Measurements from ENCODE around the gene RIN2. TPM values are rescaled to one million over a fixed set of nuclear protein-coding genes. Genes with fewer than 3 reads are reported as not detected.
"Not testable (repeated sequence)": the region's sequence is repeated elsewhere in the genome, so short reads cannot be mapped to it uniquely, and the experiment has no call there.

RIN2 gene
- total RNA-seq, 1 experiment from 2014 or later: 10.6 TPM

DNA sequence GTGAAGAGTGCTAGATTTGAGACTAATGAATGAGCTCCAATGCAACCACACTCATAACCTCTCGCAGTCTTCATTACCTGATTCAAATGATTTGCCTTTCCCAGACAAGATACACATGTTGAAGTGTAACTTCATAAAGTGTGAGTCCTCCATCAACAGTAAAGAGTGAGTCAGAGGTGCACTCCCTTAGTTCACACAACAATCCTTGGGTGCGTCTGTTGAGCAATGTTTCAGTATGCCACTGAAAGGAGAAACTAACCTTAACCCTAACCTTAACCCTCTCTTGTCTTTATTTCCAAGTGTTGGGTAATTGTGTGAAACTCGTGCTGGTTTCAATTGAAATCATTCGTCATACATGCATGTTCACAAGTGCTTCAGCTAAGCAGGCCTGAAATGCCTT is 21.0 kb upstream of the RIN2 start:
- DNase-seq (ENCODE audit: low read depth): peak; percentile 30

- DNase-seq (ENCODE audit: low read depth): peak; percentile 2
These were observed 19.1 kb upstream of the RIN2 start for GRCh38 chr20:19738951-19739350.

DNA sequence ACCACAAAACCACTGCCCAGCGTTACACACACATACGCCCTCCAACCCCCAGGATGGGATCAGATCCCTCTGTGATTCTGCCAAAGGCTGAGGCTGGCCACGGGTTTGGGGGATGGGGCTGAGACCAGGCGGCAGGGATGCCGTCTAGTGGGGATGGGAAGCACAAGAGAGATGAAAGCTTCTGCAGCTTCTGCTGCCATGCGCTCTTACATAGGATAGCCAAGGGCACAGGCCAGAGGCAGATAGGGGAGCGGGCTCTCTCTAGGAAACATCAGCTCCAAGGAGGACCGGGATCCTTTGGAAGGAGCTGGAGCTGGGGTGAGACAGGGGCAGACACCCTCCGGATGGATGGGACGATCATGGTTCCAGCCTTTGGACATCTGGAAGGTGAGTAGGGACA is 18.7 kb upstream of the RIN2 start:
- DNase-seq (ENCODE audit: low read depth): no peak

DNA sequence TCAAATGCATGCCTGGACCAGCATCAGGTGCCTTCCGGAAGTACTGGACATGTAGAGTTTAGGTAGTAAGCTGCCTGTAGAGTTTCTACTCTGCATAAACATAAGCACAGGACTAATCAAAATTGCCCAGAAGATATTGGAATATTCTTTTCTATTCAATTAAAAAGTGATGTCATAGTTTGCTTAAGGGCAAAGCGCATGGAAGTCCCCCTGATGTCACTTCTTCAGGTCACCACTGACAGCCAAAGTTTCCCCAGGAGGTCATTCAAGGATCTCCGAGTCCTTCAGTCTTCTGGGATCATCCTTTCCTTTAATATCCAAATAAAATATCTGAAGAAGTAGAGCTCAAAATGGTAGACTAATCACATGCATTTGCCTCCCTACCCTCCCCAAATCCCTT is 17.5 kb upstream of the RIN2 start:
- no peak for DNase-seq (ENCODE audit: low read depth)

DNA sequence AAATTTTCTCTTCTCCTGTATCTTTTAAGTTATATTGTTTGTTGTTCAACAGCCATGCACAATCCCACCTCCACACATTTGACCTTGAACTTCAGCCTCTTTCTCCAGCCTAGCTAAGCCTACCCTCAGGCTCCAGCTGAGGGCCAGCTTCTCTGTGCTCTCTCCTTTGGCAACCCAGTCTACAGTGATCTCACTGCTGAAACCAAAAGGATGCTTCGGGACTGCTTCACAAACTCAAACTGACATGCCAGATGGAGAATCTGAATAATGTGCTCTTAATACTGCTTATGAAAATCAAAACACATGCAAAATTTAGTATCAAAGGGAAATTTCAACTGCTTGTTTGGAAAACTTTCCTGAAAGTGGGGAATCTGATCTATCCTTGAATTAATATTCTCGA is 16.1 kb upstream of the RIN2 start:
- DNase-seq (ENCODE audit: low read depth): no peak

- DNase-seq (ENCODE audit: low read depth): no peak
These were observed 15.0 kb upstream of the RIN2 start for GRCh38 chr20:19742974-19743639.

GRCh38 chr20:19743640-19743995 is 14.4 kb upstream of the RIN2 start:
- no peak for DNase-seq (ENCODE audit: low read depth)

DNA sequence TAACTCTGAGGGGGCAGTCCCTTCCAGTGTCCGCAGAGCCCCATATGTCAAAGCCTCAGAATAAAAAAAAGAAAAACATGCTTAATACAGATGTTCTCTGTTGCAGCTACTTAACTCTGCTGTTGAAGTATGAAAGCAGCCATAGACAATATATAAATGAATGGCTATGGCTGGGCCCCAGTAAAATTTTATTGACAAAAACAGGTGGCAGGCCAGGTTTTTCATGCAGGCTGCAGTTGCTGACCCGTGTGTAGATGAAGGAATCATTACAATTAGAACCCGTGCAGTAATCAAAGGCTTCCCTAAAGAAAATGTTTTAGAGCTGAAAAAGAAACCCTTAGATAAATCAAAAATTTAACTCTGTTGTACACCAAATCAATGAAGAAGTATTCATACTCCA is 13.0 kb upstream of the RIN2 start:
- no peak for DNase-seq (ENCODE audit: low read depth)

GRCh38 chr20:19745584-19745983 is 12.5 kb upstream of the RIN2 start:
- DNase-seq (ENCODE audit: low read depth): no peak

- DNase-seq (ENCODE audit: low read depth): no peak
These were observed 11.7 kb upstream of the RIN2 start for GRCh38 chr20:19746396-19746795.

DNA sequence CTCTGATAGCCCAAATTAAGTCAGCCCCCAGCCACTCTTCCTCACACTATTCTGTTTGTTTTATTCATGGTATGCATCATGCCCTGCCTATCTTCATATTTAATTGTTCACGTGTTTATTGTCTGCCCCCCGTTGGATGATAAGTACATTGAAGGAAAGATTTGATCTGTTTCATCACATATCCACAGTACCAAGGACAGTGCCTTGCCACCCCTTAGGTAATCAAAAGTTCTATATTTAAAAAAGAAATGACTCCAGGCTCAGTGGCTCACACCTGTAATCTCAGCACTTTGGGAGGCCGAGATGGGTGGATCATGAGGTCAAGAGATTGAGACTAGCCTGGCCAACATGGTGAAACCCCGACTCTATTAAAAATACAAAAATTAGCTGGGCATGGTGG is 10.2 kb upstream of the RIN2 start:
- DNase-seq (ENCODE audit: low read depth): no peak

DNA sequence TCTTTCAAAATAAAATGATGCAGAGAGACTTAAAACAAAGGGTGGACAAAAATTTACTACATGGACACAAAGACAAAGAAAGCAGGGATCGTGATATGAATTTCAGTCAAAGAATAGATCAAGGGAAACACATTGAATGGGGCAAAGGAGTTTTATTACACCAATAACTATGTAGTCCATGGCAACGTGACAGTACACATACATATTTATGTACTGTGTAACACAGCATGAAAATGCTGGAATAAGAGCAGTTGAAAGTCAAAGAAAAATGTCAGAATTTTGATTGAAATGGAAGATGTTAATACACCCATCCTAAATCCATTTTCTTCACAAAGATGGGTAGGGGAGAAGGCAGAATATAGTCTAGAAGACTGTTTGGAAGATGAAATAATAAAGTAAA is 9.4 kb upstream of the RIN2 start:
- DNase-seq (ENCODE audit: low read depth): no peak

- no peak for DNase-seq (ENCODE audit: low read depth)
These were observed 8.4 kb upstream of the RIN2 start for GRCh38 chr20:19749618-19750071.

- DNase-seq (ENCODE audit: low read depth): no peak
These were observed 7.9 kb upstream of the RIN2 start for GRCh38 chr20:19750101-19750606.

DNA sequence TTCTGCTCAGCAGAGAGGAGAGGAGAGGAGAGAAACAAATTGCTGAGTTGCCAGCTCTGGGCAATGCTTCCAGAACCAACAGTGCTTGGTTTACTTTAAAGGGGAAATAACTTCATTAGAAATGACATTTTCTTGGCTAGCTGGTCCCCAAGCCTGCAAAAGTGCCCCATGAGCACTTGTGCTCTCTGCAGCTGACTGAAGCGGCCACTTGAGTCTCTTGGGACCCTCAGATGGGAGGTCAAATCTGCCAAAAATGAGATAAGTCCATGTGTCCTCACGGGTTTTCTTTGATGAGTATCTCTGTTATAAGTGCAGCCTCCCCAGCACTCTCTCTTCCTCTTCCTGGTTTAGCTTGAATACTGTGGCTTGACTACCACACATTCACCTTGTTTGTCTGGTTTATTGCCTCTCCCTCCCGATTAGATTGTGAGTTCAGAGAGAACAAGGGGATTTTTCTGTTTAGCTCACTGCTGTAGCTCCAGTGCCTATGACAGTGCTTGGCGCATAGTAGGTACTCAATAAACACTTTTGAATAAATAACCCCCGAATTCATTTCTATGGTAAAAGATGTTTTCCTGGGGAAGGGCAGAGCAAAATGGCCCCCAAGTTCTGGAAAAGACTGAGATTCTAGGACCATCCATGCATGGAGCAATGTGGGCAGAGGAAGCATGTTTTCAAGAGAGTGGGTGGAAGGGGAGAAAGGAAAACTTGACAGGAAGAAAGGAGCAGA is 7.0 kb upstream of the RIN2 start:
- no peak for DNase-seq (ENCODE audit: low read depth)

DNA sequence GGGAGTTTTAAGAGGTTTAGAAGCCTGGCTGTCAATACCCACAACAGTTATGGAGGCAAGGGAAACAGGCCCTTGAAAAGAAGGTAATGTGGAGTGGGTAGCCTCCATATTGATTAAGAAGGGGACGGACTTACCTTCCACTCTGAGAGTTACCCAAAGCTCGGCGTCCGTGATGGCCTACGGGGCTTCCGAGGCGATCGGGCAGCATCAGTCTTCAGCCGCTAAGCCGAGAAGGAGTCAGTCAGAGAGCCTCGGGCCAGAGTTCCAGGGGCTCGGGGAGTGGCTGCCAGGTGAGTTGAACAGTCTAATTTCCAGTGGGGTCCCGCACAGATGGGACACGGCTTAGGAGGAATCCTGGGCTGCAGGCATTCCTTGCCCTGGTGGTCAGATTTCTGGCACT is 3.9 kb upstream of the RIN2 start:
- DNase-seq (ENCODE audit: low read depth): not testable (repeated sequence)

DNA sequence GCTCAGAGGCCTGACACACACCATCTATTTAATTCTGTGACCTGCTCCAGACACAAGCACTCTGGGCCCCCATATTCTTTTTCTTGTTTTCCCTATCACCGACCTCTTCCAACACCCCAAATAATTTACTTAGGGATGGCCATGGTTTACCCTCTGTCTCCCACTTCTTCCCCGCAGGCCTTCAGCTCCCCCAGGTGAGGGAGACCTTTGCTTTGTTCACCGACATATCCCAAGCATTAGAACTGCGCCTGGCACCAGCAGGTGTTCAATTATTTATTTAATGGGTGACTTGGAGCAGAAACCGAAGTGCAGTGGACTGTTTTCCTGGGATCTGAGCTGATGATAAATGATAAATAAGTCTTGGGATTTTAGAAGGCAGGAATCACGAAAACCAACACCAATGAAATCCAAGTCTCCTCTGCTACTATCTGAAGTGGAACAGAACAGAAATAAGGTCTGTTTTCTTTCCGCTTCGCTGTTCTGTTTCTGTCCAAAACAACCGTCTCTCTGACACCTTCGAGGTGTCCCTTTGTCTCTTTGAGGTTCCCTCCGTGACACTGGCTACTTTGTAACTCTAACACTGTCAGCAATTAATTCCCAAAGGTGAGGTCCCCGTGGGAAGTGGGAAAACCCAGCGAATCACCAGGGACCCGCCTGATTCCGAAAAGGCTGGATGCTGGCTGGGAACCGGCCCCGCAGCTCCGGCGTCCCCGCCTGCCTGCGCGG is 1.1 kb upstream of the RIN2 start:
- no peak for DNase-seq (ENCODE audit: low read depth)

DNA sequence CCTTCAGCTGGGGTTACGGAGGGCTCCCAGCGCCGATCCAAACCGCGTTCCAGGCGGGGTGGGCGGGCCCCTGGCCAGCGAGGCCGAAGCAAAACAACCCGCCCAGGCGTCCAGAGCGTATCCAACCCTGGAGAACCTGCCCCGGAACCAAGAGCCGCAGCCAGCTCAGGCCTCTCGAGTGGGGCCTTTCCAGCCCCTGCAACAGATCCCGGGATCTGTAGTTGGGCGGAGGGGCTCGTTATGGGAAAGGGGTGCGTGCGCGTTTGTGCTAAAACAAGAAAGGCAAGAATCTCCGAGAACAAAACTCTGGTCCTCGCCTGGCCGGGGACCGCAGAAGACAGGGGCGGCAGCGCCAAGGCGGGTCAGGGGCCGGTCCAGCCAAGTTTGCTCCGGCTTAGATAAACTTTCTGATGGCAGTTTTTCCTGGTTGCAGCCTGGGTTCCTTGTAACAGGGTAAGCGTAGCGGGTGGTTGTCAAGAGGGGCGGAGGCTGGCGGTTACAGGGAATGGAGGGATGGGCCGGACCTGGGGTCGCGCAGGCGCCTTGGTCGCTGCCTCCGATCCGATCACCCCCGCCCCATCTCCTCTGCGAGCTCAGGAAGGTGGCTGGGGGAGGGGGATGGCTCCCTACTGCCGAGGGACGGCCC is 448 bp upstream of the RIN2 start:
- DNase-seq (ENCODE audit: low read depth): peak; percentile 89

GRCh38 chr20:19758501-19759331 is 658 bp downstream of the RIN2 start:
- DNase-seq (ENCODE audit: low read depth): peak; percentile 35

GRCh38 chr20:19760371-19760721 is 2.3 kb downstream of the RIN2 start:
- DNase-seq (ENCODE audit: low read depth): no peak

DNA sequence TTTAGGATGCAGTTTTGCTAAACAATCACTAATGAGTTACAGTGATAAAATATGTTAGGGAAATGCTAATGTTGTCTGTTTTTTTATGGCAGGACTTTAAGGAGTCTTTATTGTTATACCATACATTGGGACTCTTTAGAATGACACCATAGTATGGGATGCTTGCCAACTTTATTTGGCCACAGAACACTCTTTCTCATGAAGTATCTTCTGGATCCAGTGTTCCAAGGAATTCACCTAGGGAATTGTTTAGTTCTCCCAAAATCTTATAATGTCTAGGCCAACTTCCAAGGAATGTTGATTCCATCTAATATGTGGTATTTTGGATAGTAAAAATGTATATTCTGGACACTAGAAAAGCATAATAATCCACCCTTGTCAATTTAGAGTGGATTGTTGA is 3.3 kb downstream of the RIN2 start:
- no peak for DNase-seq (ENCODE audit: low read depth)

Data from Daoy (cell line).